Breast epithelium (tissue), 3 donors: ENCODE data around the gene ARHGEF3.

Experiments used
- CTCF ChIP-seq, 3 donors: fragments of 450-650 bp; IDR thresholded peaks; one replicate each; pipeline ENCODE4 v1.5.1; 2016 to 2017; ENCODE audit warnings: antibody characterized with exemption in 3 of 3, mild to moderate bottlenecking in 3 of 3, moderate library complexity in 3 of 3
- POLR2A ChIP-seq: fragments of 450-650 bp; IDR thresholded peaks from one replicate; pipeline ENCODE4 v1.6.1; 2016; ENCODE audit warnings: antibody characterized with exemption, mild to moderate bottlenecking, moderate library complexity
- POLR2AphosphoS5 ChIP-seq, 3 donors: sonication (generic); formaldehyde crosslinking; IDR thresholded peaks; one replicate each; pipeline ENCODE4 v1.6.1; 2017; ENCODE audit warnings: antibody characterized with exemption in 3 of 3

DNA sequence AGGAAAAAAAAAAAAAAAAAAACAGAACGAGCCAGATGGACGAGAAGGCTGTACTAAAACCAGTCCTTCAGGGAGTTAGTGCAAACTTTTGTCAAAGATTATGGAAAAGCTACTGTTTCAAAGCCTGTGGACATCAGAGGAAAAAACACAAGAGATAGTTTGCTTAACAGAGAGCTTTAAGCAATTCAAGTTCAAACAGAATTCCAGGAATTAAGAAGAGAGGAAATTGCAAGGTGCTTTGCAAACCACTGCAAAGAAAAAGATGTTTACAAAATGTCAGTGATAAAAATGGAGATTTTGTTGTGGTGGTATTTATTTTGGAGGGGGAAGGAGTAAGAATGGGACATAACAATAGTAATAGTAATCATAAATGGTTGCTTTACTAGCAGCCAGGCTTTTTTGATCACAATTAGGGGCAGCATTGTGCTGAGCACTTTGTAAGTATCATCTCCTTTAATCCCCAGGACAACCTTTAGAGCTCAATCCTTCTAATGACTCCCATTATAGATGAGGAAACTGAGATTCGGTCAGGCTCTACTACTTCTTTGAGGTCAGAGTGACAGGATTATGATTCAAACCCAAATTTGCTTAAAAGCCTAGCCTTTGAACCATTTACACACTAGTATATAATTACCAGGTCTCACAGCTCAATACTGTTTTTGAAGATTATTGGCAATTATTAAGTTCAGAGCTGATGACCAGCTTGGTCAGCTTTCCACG is 22.4 kb upstream of the ARHGEF3 start:
- TF ChIP-seq CTCF (IDR thresholded peaks at IDR 0.05) (no peak), POLR2AphosphoS5 (IDR thresholded peaks at IDR 0.05) (no peak), POLR2A (no peak)
